HG03469 (cell line): ENCODE results near the gene SMOC2.

Experiments
- ATAC-seq: cut with Tn5 transposase; IDR thresholded peaks from one replicate; pipeline ENCODE4 v1.9.1; 2021; ENCODE audit warnings: mild to moderate bottlenecking, moderate library complexity, moderate number of reproducible peaks; ENCODE audit not compliant: unreplicated experiment

Gene SMOC2

DNA sequence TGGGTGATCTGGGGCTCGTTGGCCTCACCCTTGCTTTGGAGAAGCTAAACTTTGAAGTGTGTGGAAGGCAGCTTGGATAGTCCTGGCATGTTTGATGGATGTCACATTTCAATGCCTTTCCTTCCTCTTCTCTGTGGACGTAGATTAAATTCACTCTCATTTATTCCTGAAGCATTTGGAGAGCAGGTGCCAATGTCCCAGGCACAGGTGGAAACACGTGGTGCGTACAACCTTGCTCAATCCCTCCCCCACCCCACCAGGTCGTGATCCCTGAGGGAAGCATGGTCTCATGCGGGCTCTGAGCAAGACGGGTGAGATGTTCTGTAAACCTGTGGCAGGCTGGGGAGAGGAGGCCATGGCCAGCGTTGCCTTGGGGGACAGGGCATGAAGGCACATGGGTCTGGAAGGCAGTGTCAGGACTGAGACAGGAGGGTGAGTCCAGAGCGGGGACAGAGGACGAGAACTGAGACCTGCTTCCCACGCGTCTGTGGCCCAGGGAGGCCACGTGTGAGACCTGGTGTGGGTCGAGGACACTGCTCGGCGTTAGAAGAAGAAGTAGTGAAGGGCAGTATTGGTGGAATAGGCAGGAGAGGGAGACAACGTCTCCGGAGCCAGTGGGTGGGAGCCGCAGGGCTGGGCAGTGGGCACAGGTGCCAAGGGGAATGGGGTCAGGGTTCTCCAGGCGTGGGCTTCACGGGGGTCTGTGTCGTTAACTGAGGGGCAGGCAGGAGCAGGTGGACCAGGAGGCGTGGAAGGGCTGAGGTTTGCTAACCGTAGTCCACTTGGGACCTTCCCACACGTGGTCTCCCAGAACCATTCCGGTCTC, 34.4 kb downstream of the SMOC2 start:
- no peak for ATAC-seq

DNA sequence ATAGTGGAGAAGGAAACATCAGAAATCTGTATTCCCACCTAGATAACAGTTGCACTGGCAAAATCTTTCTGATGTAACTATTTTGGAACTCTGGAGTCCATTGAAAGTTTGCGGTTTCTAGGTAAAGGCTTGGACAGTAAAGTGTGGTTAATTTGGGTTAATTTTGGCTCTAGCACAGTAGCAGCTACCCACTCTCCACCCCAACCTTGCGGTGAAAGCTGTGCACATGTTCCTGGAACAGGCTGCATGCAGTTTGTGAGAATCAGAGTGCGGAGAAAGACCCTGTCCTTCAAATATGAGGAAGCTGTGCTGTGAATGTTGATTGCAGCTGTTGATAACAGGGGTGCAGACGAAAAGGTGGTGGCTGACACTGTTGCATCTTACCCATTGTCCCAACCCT, 38.4 kb downstream of the SMOC2 start:
- no peak for ATAC-seq

DNA sequence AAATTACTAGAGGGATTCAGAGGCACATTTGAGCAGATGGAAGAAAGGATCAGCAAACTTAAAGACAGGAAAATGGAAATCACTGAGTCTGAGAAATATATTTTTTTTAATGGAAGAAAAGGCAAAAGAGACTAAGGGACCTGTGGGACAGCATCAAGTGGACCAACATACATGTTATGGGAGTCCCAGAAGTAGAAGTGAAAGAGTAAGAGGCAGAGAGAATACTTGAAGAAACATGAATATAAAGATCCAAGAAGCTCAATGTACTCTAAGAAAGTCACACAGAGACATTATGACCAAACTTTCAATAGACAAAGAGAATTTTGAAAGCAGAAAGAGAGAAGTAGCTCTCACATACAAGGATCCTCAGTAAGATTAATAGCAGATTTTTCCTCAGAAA, 39.5 kb downstream of the SMOC2 start:
- ATAC-seq: no peak

DNA sequence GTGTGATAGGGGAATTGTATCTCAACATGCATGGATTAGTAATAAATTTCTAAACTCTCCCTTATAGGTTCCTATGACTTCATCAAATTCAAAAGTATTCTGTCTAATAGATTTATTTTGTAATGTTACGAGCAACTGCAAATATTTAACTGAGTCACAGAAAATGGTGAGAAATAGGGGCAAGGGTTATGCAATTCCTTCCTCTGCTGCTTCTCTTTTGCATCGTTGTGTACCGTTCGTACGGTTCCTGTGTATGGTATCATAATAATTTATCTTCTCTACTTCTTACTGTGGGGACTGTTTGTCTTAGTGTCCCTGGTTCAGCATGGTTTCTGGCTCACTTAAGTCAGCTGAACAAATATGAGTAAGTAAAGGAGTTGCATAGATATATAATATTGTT, 44.8 kb downstream of the SMOC2 start:
- no peak for ATAC-seq

DNA sequence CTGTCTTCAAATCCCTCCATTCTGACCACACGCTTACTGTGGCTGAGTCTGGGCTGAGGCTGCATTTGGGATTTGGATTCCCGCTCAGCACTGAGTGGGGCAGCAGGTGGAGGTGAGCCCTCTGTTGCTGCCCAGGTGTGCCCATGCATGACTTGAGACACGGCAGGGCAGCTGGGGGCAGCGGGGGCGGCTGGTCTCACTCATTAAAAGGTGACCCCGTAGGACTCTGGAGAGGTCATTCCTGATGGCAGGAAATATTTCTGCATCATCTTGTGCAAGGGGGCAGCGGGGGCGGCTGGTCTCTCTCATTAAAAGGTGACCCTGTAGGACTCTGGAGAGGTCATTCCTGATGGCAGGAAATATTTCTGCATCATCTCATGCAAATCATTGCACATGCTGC, 49.8 kb downstream of the SMOC2 start:
- ATAC-seq: no peak

DNA sequence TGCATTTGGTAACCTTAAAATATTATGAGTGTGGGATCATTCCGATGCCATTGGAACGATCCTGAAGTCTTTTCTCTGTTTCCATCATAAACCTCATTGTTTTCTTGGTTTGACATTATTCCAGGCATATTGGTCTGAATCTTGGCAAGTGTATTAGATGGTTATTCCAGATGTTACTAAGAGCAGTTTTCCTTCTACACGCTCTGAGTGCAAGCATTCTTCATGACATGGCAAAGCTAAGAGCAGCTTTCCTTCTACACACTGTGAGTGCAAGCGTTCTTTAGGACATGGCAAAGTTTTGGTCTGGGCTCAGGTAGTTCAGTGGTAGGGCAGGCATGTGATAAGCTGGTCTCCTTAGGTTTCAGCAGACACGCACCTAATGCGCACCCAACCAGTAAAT, 53.0 kb downstream of the SMOC2 start:
- no peak for ATAC-seq

DNA sequence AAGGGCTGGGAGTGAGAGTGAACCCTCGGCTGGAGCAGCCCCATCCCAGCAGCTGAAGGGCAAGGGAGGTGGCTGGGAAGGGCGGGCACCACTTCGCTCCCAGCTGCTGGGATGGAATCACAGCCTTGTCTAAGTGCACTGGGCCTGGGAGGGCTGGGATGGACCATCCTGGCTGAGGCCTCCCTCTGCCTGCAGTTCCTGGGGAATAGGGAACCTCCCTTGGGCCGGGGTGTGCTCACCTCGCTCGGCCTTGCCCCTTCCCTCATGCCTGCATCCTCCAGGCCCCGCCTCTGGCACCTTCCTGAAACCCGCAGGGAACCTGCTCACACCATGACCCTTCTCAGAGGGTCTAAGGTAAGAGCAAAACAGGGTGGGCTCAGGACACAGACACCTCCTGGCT, 53.7 kb downstream of the SMOC2 start:
- no peak for ATAC-seq

DNA sequence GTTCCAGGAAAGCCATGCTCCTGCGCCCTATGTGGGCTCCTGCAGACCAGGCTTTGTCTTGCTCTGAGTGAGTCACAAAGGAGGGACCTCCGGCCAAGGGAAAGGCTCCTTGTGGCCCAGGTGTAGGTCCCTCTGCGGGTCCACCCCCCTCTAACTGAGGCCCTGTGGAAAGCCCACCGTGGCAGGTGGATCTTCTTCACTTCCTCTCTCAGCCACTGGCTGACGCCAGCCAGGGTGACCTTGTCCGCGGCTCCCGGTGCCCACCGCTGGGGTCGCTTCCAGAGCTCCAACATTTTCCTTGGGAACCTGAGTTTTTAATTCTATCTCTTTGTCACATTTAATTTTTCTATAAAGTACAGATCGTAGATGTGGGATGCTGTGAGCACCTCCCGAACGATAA, 54.1 kb downstream of the SMOC2 start:
- no peak for ATAC-seq

DNA sequence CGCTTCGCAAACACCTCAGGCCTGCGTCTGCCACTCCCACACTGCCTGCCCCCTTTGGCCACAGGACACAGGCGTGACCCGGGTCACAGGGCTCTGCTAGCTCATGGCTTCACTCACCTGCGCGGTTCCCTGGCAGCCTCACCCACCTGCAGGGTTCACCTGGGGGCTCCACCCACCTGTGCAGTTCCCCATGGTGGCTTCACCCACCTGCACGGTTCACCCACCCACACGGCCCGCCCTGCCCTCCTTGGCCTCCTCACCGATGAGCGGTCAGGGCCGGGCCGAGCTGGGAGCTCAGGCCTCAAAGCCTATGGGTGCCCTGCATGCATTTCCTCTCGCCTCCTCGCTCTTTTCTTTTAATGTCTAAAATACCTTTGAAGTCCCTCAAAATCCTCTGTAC, 54.7 kb downstream of the SMOC2 start:
- ATAC-seq: no peak

DNA sequence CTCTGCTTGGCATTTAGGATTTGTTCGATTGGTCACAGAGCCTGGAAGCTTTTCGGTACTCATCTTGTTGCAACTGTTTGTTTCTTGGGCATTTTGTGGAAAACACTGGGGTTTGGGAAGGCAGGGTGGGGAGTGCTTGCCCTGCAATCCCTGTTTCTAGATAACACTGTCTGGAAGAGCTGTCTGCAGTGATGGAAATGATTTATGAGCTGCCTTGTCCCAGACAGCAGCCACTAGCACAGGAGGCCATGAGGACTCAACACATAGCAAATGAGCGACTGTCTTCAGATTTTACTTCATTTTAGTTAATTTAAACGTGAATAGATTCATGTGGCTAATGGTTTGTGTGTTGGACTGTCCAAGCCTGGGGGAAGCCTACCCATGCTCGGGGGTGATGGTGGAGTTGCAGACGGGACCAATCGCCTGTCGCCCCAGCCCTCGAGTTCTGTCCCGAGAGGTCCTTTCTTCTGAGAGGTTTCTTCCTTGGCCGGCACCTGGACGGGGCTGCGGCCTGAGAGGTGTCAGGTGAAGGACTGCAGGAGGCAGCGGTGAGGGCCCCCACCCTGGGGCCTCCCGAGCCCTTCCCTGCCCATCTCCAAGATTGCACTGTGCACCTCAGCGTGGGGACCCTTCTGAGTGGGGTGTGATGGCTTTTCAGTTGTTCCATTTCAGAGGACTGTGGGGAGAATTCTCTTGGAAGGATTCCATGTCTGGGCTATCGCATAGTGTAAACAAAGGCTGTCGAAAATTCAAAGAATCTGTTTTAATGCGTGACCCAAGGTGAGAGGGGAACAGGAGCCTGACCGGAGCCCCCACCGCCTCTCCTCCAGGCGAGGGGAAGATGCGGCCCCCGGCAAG, 55.4 kb downstream of the SMOC2 start:
- no peak for ATAC-seq

DNA sequence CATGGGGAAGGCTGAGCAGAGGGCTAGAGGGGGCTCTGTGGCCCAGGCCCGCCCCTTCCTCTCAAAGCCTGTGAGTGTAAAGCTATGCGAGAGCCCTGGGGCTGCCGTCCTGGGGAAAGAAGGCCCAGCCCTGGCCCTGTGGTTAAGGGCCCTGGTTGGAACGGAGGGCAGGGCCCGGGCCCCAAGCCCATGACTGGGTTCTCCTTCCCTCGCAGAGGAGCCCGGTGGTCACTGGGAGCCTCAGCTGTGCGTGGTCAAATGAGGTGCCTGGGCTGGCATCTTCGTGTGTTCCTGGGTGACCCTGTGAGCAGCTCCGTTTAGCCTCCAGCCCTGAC, 56.0 kb downstream of the SMOC2 start:
- no peak for ATAC-seq

DNA sequence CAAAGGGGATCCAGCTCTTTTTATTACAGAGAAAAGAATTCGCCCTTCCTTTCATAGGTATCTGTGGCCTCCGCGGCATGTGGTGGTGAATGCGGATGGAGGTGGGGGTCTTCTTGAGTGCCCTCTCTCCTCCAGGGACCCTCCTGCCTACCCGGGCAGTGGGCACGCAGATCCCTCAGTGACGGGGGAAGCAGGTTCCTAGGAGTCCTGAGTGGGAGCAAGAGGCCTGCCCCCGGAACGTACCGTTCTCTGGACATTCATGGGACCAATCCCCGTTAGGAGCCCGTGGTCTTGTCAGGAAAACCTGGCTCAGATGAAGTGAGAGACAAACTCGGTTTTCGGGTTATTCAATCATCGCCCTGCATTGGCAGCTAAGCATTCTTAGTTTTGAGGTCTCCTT, 56.4 kb downstream of the SMOC2 start:
- no peak for ATAC-seq

DNA sequence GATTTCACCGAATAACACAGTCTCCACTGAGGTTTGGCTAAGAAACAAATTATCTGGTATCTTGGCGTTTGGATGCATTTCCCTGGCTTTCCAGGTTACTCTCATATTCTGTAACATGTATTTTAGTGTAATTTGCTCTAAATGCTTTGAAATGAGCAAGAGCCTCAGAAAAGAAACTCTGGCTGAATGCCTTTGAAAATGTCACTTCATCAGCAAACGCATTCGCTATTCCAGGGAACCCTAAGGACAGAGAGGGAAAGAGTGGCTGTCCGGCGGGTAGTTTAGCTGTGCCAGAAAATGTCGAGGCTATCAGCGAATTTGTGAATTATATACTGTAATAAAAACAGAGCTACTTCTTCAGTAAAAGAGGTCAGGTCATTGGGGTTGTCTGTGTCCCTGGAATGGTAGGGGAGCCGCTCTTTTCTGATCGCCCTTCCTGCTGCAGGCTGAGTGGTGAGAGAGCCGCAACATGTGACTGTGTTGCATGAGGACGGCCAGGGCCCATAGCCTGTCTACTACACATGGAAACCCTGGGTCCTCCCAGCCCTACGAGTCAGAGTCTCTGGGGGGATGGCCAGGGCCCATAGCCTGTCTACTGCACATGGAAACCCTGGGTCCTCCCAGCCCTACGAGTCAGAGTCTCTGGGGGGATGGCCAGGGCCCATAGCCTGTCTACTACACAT, 57.3 kb downstream of the SMOC2 start:
- ATAC-seq: no peak

DNA sequence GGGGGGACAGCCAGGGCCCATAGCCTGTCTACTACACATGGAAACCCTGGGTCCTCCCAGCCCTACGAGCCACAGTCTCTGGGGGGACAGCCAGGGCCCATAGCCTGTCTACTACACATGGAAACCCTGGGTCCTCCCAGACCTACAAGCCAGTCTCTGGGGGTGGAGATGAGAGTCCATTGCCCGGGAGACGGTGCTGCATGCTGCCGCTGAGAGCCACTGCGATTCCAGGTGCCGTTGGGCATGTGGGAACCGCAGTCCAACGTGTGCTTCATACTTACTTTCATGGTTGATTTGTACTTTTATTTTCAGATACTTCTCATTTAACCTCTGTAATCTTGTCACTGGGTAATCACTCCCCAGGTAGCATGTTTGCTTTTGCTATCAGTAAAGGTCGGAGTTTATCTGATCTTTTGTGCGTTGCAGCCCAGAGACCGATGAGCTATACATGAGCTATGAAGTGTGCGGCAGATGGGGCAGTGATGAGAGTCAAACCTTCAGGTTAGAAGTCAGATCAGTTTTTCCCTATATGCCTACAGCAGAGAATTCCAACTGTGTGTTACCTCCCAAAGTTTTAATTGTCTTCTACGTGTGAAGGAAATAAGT, 58.2 kb downstream of the SMOC2 start:
- no peak for ATAC-seq

DNA sequence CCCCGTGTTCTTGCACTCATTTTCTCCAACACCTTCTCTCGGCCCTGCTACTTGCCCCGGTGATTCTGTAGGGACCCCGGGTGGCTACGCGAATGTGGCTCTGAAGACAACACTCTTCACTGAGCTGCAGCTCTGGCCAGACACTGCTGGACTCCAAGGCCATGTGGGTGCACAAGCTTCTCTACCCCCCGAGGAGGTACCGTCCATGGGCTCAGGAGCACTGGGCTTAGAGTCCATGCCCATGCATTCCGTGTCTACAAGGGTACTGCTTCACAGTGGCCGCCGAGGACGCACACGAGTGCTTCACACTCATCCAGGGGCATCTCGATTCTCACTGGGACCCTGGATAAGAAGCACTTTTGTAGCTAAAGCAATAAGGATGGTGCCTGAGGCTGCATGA, 59.5 kb downstream of the SMOC2 start:
- no peak for ATAC-seq

DNA sequence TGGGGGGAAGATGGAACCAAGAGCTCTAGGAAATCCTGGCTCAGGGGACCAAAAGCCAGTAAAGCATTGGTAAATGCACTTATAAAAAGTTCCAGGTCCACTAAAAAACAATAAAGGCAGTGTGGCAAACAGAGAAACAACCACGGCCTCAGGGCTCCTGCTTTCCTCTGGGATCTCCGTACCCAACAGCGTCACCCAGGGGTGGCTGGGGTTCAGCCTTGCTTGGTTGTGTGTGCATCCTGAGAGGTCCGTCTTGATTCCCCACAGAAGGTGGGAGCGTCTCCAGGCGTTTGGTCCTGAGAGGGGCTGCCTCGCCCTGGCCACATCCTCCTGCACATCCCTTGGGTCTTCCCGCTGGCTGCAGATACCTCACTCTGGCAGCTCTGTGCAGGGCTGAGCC, 60.6 kb downstream of the SMOC2 start:
- no peak for ATAC-seq

DNA sequence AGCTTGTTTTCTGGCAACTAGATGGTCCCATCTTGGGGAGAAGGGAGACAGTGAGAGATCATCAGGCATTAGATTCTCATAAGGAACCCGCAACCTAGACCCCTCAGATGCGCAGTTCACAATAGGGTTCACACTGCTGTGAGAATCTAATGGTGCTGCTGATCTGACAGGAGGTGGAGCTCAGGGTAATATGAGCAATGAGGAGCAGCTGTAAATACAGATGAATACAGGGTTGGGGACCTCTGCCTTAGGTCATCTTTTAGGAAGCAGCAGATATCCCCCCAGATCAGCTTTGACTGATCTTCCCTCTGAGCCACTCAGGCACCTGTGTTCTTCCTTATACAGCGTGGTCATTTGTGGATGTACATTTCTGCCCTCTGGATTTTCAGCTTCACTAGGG, 63.4 kb downstream of the SMOC2 start:
- no peak for ATAC-seq

DNA sequence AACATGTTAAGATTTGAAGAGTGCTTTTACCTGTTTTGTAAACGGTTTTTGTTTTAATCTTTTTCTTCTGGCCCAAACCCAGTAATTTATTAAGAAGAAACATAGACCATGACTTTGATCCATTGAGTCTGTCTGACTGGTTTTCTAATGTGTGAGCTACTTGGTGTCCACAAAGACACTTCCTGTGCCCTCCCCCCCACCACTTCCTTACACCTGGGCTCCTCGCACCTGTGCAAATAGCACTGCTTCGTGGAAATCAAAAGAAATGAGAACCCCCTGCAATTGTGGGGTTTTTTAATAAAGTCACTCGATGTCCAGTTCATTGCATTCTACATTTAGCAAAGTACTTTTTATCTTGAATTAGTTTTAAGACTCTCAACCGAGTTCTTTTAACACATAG, 65.5 kb downstream of the SMOC2 start:
- no peak for ATAC-seq

DNA sequence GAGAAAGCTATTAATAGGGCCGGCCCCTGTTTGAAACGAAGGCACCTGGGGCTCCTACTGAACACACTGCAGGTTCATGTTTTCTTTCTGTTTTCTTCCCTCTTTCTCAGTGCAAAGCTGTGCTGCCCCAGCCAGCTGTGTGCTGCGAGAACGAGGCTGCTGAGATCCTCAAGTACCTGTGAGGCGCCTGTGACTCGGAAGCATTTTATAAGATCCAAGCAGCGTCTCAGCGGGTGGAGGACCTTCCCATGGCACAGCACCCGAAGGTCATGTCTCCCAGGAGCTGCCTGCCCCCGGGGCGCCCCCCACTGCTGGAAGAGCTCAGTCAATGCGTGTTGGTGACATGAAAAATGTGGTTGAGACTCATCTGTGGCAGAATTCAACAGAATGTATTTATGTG, 66.3 kb downstream of the SMOC2 start:
- no peak for ATAC-seq

DNA sequence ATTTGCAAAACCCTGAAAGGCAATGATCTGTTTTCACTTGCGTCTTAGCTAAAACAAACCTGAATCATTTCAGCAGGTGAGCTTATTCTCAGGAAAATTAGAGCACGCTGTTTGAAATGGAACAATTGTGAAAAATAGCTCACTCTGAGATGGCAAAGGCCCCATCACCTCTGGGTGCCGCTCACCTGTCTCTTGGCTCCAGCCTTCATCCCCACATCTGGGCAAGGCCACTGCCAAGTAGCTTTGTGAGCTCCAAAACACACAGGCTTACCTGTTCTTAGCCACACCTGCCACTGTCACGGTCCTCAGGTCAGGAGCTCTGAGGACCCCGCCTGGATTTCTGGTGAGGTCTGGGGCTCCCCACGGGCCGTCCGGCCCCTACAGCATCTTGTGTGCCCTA, 66.7 kb downstream of the SMOC2 start:
- ATAC-seq: no peak

DNA sequence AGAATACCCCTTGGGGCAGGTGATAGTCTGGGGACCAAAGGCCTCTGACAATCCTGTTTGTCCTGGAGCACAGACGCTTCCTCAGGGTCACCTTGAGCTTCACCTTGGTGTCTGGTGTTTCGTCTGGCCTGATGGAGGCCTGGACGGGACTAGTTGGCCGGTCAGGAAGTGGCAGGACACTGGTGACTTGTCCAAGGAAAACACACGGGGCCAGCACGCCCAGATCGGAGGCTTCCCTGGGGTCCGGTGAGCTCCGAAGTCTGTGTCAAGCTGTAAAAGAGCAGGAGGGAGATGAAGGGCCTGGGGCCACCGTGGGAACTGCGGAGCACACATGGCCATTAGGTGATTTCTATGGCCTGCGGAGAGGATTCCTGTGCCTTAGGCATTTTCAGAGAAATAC, 67.9 kb downstream of the SMOC2 start:
- no peak for ATAC-seq
